Stimulated activated CD8-positive, alpha-beta memory T cell treated with anti-CD3 and anti-CD28 coated beads, Interleukin-7, amount 100 ng/mL, for 1 hour (primary cell): ENCODE results near the gene WDR13.
"Not testable (repeated sequence)": the region's sequence is repeated elsewhere in the genome, so short reads cannot be mapped to it uniquely, and the experiment has no call there.

ENCODE experiments used
- DNase-seq, 2 donors: peaks; one replicate each; pipeline ENCODE4 v3.0.0-alpha.2; 2020; ENCODE audit warnings: low read depth in 2 of 2

WDR13 gene

DNA sequence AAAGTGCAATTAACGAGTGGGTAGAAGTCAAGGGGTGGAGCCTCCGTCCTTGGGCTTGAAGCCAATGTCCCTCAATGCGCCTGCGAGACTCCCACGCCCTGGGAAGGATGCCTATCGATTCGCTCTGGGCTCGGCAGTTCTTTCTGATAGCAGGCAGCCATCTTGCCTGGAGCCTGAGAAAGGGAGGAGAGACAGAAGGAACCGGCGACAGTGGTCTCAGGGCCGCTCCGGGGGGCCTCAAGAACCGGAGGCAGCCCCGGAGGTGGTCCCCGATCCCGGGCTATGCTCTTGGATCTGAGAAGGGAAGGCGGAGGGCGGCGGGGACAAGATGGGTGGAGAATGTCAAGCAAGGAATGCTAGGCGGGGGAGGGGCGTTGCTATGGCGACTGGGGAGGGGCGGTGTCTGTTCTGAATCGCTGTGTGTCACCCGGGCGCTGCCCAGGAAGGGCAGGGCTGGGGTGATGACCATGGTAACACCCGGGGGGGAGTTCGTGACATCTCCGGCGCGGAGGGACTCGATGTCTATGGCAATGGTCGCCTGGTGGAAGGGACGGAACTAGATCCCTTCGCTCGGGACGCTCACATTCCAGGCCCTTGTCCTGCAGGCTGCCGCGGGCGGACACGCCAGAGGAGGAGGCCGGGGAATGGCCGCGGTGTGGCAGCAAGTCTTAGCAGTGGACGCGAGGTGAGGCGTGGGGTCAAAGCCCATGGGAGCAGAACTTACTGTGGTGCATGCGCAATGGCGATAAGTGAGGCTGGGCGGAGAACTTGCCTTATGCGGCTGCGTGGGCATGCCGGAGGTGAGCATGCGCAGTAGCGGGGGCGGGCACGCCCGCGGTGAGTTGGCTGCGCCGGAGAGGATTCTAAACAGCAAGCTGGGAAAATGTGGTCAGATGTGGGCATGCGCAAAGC, at the start of gene WDR13:
TSS of gene WDR13 (plus strand) at position 140 of the 912 bp plus-strand sequence. CDS start at position 645, 505 bp downstream.
- DNase-seq, result peak; percentile 77 to 79

DNA sequence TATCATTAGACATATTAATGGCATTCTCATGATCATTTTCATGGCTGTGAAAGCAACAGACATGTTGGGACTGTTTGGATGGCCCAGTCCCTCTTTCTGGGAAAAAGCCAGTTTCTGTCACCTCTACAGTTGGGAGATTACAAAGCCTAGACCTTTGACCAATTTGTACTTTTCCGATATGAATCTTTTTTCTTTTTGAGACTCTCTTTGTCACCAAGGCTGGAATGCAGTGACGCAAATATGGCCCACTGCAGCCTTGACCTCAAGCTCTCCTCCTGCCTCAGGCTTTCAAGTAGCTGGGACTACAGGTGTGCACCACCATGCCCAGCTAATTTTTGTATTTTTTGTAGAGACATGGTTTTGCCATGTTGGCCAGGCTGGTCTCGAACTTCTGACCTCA, 48.4 kb upstream of the WDR13 start:
- DNase-seq, result no peak

DNA sequence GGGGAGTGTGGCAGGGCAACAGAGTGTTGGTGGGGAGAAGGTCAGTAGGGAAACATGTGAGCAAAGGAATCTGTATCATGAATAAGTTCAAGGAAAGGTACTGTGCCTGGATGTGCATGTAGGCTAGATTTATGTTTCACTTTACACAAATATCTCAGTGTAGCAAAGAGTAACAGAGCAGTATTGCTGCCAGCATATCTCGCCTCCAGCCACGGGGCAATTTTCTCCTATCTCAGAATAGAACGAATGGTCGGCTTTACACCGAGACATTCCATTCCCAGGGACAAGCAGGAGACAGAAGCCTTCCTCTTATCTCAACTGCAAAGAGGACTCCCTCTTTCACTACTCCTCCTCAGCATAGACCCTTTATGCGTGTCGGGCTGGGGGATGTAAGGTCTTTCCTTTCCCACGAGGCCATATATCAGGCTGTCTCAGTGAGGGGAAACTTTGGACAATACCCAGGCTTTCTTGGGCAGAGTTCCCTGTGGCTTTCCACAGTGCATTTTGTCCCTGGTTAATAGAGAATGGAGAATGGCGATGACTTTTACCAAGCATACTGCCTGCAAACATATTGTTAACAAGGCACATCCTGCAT, 41.5 kb upstream of the WDR13 start:
- DNase-seq, result not testable (repeated sequence)

DNA sequence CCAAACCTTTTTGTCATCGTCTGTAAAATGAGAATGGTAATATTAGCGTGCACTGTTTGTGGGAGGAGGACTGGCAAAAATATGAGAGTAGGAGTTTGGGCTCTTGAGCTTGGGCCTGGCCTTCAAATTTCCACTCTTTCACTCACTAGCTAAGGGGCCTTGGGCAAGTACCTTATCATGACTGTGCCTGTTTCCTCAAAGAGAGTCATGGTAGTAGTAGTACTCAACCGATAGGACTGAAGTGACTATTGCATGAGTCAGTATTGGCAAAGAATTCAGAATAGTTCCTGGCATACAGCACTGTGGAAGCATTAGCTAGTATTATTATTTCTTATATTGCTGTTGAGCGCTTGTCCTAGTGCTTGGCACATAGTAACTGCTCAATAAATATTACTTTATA, 39.0 kb upstream of the WDR13 start:
- DNase-seq, result no peak

GRCh38 chrX:48559636-48560035, 37.7 kb upstream of the WDR13 start:
- DNase-seq, result no peak

DNA sequence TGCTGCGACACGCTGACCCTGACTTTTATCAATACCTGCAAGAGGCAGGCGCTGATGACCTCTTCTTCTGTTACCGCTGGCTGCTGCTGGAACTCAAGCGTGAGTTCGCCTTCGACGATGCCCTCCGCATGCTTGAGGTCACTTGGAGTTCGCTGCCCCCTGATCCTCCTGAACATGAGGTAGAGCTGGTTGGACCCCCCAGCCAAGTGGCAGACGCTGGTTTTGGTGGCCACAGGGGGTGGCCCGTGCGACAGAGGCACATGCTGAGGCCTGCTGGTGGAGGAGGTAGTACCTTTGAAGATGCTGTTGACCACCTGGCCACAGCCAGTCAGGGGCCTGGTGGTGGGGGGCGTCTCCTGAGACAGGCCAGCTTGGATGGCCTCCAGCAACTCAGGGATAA, 37.2 kb upstream of the WDR13 start:
- no peak for DNase-seq

GRCh38 chrX:48560681-48561080, 36.6 kb upstream of the WDR13 start:
- no peak for DNase-seq

DNA sequence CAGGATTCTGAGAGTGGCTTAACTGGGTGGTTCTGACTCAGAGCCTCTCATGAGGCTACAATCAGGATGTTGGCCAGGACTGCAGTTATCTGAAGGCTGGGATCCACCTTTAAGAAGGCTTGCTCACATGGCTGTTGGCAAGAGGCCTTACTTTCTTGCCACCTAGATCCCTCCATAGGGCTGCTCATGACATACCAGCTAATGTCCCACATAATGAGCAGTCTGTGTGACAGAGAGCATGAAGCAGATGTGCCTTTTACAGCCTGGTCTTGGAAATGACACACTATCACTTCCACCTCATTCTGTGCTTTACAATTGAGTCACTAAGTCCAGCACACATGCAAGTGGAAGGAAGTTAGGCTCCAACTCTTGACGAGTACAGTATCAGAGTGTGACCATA, 27.3 kb upstream of the WDR13 start:
- DNase-seq, result no peak

DNA sequence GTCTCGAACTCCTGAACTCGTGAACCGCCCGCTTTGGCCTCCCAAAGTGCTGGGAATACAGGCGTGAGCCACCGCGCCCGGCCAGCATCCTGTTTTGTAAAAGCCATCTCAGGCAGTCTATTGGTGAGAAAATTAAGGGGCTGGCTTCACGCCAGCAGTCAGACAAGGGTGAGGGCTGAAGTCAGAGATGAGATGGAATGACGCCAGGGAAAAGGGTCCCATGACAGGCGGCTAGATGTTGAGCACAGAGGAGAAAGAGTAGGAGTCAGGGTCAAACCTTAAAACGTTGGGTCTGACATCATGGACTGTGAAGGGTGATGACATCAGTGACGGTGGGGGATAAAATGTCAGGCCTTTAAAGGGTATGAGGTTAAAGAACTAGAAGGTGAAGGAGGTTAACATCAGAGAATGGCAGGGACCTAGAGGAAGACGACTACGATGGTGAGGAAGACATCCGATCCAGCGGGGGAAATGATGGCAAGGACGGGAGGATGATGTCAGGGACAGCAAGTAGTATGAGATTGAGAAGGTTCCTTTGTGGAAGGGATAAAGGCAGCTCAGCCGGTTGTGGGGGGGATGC, 23.5 kb upstream of the WDR13 start:
- no peak for DNase-seq

DNA sequence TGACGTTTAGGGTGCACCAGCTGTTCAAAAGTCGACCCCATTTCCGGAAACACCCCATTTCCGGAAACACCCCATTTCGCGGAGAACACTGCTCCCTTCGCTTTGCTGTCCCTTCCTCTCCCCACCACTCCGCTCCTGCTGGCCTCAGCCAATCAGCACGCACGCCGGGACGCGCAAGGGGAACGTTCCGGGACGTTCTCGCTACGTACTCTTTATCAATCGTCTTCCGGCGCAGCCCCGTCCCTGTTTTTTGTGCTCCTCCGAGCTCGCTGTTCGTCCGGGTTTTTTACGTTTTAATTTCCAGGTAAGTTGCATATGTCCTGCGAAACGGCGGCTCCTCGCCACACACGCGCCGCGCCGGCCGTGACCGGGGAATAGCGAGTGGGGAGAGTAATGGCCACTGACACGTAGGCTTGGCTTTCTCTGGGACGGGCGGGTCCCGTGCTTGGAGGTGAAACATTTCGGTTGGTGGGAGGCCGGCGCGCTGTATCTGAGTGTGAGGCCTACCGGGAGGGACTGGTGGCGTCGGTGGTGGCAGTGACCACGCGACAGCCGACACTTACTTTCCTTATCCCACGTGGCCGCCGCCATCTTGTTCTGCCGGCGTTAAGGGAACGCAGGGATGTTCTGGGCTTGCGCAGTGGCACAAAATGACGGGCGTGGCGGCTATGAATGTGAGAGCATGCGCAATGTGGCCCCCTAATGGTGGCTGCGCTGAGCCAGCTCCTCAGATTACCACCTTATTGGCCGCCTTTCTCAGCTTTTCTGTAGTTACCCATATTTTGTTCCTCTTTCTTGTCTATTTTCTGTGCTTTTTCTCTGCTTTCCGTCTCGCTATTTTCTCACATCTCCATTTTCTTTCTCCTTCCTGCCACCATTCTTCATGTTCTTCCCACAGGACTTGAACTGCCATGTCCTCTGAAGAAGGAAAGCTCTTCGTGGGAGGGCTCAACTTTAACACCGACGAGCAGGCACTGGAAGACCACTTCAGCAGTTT, 22.7 kb upstream of the WDR13 start, which contains the start of gene RBM3:
TSS of gene RBM3 (plus strand) at position 215 of the 997 bp plus-strand sequence. CDS start at position 912, 697 bp downstream.
- DNase-seq, result peak; percentile 76 to 85

DNA sequence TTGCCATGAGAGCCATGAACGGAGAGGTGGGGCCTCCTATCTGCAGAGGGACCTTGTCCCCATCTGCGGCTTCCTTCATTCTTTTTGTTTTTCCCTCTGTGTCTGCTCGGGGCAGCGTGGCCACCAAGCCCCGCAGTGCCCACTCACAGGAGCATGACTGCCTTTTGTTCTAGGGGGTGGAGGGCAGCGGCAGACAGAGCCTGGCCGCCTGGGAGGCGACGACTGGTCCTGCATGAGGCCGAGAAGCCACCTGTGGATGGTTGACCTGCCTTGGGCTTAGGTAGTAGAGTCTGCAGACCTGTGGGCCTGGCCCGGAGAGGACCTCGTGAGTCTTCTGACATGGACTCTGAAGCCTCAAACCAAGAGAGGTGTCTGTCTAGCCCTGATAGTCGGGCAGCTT, 21.6 kb upstream of the WDR13 start:
- DNase-seq, result no peak

GRCh38 chrX:48576108-48576507, 21.2 kb upstream of the WDR13 start:
- no peak for DNase-seq

DNA sequence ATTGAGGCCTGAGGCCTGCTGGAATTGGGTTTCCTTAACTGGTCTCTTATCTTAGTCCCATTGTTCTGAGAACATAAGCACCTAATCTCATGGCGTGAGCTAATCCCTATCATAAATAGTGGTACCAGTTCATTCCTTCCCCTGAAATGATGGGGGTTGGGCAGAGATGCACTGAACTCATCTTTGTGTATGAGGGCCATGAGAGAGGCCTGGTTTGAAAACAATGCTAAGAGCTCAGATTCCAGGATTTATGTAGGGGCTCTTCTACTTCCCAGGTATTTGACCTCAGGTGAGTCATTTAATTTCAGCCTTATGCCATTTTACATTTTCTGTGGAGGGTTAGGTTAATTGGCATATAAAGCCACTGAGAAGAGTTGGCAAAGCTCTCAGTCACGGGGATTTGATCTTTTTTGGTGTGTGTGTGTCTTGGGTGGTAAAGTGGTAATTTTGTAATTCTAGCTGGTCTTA, 18.6 kb upstream of the WDR13 start:
- no peak for DNase-seq

- no peak for DNase-seq
Measured at GRCh38 chrX:48579259-48579658, 18.0 kb upstream of the WDR13 start.

- no peak for DNase-seq
Measured at GRCh38 chrX:48580662-48581061, 16.6 kb upstream of the WDR13 start.

- no peak for DNase-seq
Measured at GRCh38 chrX:48584698-48585097, 12.6 kb upstream of the WDR13 start.

DNA sequence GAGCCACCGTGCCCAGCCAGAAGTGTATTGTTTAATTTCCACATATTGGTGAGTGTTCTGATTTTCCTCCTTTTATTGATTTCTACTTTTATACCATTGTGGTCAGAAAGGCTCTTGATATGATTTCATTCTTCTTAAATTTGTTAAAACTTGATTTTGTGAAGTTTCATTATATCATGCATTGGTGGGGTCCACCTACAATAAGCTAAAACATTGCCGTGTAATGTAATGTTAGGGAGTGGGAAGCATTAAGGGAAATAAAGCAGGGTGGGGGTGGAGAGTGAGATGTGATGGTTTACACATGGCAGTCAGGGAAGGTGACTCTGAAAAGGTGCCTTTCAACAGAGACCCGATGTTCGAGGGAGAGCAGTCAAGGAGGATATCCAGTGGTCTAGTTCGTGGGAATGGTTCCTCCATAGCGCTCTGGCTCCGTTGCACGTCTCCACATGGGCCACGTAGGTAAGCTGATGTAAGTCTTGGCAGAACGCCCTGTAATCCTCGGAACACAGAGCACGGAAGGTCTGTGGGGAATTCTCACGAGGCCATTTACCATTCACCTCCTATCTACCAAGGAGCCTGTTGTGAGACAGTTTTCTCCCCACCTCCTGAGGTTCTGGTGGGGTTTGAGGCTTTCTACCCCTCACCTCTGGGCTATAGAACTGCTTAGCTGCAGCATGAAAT, 7.7 kb upstream of the WDR13 start:
- no peak for DNase-seq

DNA sequence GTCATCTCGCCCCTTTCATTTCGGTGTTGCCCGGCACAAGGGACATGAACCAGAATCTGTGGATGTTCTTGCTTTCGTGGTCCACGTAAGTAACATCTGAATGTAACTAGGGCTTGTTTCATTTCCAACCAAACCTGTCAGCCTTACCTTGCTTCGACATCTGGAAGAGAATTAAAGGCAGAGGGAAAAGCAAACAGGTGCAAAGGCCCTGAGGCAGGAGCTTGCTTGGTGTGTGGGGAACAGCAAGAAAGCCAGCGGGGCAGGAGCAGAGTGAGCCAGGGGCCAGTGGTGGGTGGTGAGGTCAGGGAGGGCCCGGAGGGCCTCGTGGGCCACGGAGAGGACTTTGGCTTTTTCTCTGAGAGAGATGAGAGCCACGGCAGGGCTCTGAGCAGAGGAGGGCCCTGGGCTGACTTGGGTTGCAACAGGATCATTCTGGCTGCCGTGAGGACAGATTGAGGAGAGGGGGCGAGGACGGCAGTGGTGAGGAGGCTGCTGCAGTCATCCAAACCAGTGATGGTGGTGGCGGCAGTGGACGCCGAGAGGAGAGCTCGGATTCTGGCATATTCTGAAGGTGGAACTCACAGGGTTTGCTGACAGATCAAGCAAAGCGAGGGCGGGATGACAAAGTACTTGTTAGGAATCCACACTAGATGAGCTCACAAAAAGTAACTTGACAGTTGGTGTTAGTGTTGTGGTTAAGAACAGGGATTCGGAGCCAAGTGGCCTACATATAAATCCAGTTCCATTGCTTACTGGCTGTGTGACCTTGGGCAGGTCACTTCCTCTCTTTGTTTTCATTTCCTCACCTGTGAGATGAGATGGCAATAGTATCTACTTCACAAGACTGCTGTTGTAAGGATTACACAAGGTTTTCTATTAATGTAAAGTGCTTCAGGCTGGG, 6.8 kb upstream of the WDR13 start:
- no peak for DNase-seq

DNA sequence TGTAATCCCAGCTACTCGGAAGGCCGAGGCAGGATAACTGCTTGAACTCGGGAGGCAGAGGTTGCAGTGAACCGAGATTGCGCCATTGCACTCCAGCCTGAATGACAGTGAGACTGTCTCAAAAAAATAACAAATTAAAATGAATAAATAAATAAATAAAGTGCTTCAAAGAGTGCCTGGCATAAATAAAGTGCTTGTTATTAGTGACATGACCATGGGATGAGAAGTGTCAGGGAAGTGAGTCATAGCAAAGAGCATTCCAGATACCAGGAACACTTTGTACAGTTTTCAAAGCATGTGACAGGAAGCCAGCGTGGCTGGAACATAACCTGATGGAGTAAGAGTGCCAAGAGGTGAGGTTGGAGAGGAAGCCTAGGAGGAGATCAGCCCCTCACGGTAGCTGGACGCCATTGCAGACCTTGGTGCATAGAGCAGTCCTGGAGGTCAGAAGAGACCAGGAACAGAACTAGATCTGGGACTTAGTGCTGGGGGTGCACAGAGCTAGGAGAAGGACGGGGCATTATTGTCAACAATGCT, 6.0 kb upstream of the WDR13 start:
- no peak for DNase-seq
